ENCODE data around the gene NACC1. TPM values are rescaled to one million over a fixed set of nuclear protein-coding genes. Genes with fewer than 3 reads are reported as not detected.
A peak's percentile ranks its signal among the peaks of the same experiment; 100 is the strongest.

The NACC1 gene
- total and polyA plus RNA-seq, 2 of the 13 experiments (the other 11 are each of a cell fraction or from before 2014, with no cell fraction given): 31.8 to 42.3 TPM

DNA sequence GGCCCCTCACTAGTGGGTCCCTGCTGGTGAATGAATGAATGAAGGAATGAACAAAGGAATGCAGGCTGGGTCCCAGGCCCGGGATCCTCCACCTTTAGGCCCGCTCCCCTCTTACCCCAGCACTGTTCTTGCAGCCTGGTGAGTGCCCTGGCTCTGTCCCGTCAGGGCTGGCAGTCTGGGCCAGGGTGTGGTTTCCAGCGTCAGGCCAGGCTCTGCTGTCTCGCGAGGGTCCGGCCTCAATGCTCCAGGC lies 15.7 kb upstream of the NACC1 start (continued):
- TF ChIP-seq, protein P1, sequence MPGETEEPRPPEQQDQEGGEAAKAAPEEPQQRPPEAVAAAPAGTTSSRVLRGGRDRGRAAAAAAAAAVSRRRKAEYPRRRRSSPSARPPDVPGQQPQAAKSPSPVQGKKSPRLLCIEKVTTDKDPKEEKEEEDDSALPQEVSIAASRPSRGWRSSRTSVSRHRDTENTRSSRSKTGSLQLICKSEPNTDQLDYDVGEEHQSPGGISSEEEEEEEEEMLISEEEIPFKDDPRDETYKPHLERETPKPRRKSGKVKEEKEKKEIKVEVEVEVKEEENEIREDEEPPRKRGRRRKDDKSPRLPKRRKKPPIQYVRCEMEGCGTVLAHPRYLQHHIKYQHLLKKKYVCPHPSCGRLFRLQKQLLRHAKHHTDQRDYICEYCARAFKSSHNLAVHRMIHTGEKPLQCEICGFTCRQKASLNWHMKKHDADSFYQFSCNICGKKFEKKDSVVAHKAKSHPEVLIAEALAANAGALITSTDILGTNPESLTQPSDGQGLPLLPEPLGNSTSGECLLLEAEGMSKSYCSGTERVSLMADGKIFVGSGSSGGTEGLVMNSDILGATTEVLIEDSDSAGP (CRISPR knock-in tag; IDR thresholded peaks at IDR 0.05; ENCODE audit: borderline replicate concordance): peak; percentile 80; the same call in 1 of the 2 replicates
- TF ChIP-seq REL (CRISPR knock-in tag; conservative IDR thresholded peaks at IDR 0.05): no peak
- TF ChIP-seq, protein P2, sequence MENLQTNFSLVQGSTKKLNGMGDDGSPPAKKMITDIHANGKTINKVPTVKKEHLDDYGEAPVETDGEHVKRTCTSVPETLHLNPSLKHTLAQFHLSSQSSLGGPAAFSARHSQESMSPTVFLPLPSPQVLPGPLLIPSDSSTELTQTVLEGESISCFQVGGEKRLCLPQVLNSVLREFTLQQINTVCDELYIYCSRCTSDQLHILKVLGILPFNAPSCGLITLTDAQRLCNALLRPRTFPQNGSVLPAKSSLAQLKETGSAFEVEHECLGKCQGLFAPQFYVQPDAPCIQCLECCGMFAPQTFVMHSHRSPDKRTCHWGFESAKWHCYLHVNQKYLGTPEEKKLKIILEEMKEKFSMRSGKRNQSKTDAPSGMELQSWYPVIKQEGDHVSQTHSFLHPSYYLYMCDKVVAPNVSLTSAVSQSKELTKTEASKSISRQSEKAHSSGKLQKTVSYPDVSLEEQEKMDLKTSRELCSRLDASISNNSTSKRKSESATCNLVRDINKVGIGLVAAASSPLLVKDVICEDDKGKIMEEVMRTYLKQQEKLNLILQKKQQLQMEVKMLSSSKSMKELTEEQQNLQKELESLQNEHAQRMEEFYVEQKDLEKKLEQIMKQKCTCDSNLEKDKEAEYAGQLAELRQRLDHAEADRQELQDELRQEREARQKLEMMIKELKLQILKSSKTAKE (CRISPR knock-in tag; IDR thresholded peaks at IDR 0.05; ENCODE audit: borderline replicate concordance): no peak
- TF ChIP-seq MEIS2 (CRISPR knock-in tag; IDR thresholded peaks at IDR 0.05): no peak
- peak; percentile 11; the same call in 1 of the 2 replicates for TF ChIP-seq NFKB2 (CRISPR knock-in tag; IDR thresholded peaks at IDR 0.05; ENCODE audit: borderline replicate concordance)
- TF ChIP-seq KMT2B (CRISPR knock-in tag; IDR thresholded peaks at IDR 0.05): 0 out of 2 replicates have a peak, but pooled peaks have one; percentile 15
- TF ChIP-seq, protein P3, sequence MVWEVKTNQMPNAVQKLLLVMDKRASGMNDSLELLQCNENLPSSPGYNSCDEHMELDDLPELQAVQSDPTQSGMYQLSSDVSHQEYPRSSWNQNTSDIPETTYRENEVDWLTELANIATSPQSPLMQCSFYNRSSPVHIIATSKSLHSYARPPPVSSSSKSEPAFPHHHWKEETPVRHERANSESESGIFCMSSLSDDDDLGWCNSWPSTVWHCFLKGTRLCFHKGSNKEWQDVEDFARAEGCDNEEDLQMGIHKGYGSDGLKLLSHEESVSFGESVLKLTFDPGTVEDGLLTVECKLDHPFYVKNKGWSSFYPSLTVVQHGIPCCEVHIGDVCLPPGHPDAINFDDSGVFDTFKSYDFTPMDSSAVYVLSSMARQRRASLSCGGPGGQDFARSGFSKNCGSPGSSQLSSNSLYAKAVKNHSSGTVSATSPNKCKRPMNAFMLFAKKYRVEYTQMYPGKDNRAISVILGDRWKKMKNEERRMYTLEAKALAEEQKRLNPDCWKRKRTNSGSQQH (CRISPR knock-in tag; IDR thresholded peaks at IDR 0.05; ENCODE audit: low read depth): no peak
- no peak for TF ChIP-seq CREB1 (IDR thresholded peaks at IDR 0.05)
- TF ChIP-seq CREB1 (CRISPR knock-in tag; IDR thresholded peaks at IDR 0.05): no peak
- TF ChIP-seq GABPB1 (CRISPR knock-in tag; IDR thresholded peaks at IDR 0.05): no peak
- TF ChIP-seq, protein P4, sequence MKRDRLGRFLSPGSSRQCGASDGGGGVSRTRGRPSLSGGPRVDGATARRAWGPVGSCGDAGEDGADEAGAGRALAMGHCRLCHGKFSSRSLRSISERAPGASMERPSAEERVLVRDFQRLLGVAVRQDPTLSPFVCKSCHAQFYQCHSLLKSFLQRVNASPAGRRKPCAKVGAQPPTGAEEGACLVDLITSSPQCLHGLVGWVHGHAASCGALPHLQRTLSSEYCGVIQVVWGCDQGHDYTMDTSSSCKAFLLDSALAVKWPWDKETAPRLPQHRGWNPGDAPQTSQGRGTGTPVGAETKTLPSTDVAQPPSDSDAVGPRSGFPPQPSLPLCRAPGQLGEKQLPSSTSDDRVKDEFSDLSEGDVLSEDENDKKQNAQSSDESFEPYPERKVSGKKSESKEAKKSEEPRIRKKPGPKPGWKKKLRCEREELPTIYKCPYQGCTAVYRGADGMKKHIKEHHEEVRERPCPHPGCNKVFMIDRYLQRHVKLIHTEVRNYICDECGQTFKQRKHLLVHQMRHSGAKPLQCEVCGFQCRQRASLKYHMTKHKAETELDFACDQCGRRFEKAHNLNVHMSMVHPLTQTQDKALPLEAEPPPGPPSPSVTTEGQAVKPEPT (CRISPR knock-in tag; IDR thresholded peaks at IDR 0.05; ENCODE audit: low read depth): no peak
- no peak for TF ChIP-seq ZKSCAN8 (CRISPR knock-in tag; IDR thresholded peaks at IDR 0.05; ENCODE audit: borderline replicate concordance)

Data from HepG2 (cell line).